ENCODE results near the gene SGK1.

DNA sequence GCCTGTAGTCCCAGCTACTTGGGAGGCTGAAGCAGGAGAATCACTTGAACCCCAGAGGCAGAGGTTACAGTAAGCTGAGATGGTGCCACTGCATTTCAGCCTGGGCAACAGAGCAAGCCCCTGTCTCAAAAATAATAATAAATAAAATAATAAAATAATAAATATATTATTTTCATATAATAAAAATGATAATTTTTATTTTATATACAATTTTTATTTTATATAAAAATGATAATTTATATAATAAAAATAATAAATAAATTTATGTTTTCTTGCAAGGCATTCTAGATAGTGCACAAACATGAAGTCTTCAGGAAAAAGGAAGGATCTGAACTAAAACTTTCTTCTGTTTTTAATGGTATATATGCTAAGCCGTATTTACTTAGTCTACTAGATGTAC lies 12.6 kb upstream of the SGK1 start:
- TF ChIP-seq, protein P1, sequence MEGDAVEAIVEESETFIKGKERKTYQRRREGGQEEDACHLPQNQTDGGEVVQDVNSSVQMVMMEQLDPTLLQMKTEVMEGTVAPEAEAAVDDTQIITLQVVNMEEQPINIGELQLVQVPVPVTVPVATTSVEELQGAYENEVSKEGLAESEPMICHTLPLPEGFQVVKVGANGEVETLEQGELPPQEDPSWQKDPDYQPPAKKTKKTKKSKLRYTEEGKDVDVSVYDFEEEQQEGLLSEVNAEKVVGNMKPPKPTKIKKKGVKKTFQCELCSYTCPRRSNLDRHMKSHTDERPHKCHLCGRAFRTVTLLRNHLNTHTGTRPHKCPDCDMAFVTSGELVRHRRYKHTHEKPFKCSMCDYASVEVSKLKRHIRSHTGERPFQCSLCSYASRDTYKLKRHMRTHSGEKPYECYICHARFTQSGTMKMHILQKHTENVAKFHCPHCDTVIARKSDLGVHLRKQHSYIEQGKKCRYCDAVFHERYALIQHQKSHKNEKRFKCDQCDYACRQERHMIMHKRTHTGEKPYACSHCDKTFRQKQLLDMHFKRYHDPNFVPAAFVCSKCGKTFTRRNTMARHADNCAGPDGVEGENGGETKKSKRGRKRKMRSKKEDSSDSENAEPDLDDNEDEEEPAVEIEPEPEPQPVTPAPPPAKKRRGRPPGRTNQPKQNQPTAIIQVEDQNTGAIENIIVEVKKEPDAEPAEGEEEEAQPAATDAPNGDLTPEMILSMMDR (IDR thresholded peaks at IDR 0.05; ENCODE audit: low read depth, low read length, poor library complexity, severe bottlenecking): no peak
- TF ChIP-seq EZH2phosphoT487 (IDR thresholded peaks at IDR 0.05; ENCODE audit: borderline replicate concordance, low read length): no peak

Data from DOHH2 (cell line).